Stimulated activated CD4-positive, alpha-beta T cell treated with anti-CD3 and anti-CD28 coated beads, Interleukin-12 subunit alpha, Interleukin-12 subunit beta, amount 100 ng/mL, for 24 hours (primary cell): ENCODE measurements around the gene ZBED4.
"Not testable (repeated sequence)": the region's sequence is repeated elsewhere in the genome, so short reads cannot be mapped to it uniquely, and the experiment has no call there.

Experiments
- DNase-seq, 2 experiments: peaks; one replicate each; pipeline ENCODE4 v3.0.0-alpha.2; 2020; ENCODE audit warnings: low read depth in 2 of 2

ZBED4 gene

DNA sequence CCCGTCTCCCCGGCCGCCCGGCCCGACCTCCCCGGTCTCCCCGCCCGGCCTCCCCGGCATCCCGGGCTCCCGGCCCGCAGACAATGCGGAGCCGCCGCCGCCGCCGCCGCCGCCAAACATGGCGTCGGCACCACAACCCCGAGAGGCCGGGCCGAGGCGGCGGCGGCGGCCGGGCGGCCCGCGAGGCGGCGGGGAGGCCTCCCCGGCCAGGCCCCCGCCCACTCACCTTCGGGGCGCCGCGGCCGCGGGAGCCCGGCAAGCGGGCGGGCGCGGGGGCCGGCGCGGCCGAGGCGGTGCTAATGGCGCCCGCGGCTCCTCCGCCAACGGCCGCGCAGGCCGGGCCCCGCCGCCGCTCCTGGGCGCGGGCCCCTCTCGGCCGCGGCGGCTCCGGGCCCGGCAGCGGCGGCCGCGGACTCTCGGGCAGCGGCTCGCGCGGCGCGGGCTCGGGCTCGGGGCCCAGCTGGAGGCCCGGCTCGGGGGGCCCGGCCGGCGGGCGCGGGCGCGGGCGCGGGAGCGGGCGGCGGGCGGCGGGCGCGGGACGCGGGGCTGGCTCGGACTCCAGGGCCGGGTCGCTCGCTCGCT lies 26.3 kb upstream of the ZBED4 start:
- DNase-seq: no peak

GRCh38 chr22:49827853-49828598 lies 25.6 kb upstream of the ZBED4 start, which contains the start of gene BRD1:
BRD1 (minus strand) TSS chr22:49827873; CDS start chr22:49824317, 3,556 bp downstream.
- DNase-seq: peak in 1 of 2 experiments; percentile 35

- no peak for DNase-seq
Observed at GRCh38 chr22:49828599-49828965, 25.1 kb upstream of the ZBED4 start.

- no peak for DNase-seq
Observed at GRCh38 chr22:49829044-49829853, 24.4 kb upstream of the ZBED4 start.

DNA sequence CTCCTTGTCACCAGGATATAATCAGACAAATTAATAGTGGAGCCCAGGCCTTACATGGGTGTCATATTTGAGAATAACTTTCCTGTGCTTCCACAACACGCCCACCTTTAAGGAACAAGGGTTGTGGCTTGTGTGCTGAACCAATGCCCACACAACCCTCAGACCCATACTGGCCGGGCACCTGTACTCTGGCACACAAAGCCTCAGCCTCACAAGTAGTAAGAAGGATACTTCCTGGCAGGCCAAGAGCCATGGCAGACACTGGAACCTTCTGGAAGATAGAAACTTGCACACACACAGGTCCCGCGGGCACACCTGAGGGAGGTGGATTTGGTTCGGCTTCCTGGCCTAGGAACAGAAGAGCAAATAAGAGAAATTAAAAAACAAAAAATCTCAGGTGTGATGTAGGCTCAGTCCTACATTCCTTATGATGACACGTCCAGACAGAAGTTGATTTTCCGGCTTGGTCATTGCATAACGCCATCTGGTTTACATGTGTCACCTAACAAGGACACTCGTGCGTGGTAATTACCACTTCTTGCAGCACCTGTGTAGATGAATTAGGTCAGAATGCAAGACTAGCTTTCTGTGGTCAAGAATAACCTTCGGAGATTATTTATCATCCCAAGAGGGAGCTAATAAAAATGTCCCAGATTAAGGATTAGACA lies 20.2 kb upstream of the ZBED4 start:
- DNase-seq: no peak

- DNase-seq: peak; percentile 60 to 79
Observed at GRCh38 chr22:49838771-49839717, 14.6 kb upstream of the ZBED4 start.

DNA sequence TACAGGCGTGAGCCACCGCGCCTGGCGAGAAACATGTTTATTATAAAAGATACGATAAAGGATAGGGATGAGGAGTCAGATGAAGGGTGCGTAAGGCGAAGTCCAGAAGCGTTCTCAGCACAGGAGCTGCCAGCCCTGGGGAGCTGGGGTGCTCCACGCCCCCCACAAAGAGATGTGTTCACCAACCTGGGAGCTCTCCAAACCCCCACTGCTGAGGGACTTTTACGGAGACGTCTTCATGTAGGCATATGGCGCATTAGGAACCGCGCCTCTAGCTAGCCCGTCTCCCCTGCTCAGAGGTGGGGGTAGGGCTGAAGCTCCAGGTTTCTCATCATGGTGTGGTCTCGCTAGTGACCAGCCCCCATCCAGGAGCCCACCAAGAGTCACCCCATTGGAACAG lies 8.4 kb upstream of the ZBED4 start:
- no peak for DNase-seq

GRCh38 chr22:49845666-49846459 lies 7.8 kb upstream of the ZBED4 start:
- DNase-seq: no peak

DNA sequence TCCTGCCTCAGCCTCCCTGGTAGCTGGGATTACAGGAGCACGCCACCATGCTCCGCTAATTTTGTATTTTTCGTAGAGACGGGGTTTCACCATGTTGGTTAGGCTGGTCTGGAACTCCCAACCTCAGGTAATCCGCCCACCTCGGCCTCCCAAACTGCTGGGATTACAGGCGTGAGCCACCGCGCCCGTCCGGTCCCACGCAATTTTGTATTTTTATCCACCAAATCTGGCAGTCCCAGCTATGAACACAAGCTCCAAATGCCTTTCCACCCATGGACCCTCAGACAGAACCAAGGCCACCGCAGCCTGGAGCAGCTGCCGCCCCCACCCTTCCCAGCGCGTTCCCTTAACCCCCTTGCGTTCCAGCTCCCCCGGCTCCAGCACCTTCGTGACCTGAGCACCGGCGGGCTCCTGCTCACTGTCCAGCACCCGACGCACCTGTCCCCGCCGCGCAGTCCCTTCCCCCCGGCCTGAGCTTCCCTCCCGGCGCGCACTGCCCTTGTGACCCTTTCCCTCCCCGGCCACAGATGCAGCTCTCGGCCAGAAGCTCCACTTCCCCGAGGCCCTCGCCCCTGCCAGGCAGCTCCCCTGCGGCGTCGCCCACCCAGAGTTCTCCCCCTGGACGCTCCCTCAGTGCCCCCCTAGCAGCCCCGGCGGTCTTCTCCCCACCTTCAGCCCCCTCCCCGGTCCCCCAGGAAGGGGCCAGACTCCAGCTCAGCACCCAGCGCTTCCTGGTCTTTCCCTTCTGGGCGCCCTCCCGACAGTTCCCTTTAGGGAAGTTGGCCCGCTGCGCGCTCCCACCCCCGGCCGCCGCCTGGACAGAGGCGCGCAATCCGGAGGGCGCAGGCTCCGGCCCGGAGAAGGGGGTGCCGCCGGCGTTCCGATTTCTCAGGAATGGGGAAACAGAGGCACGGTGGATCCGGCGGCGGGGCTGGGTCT lies 5.6 kb upstream of the ZBED4 start:
- no peak for DNase-seq

DNA sequence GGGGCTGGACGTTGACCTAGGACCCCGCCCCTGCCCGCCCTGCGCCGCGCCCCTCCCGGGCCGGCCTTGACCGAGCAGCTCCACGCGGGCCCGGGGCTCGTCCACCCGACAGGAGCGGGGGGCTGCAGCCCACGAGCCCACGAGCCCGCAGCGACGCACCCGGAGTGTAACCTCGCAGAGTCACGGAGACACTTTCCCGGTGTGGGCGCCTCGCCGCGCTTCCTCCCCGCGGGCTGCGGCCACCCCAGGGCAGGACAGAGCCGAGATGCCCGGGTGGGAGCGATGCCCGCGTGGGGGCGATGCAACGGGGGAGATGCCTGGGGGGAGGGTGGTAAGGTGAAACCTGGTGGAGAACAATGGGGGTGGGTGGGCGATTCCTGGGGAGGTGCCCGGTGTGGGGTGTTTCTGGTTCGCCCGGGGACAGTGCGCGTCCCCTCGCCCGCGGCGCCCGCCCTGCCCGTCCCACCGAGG lies 4.9 kb upstream of the ZBED4 start:
- DNase-seq: no peak

- DNase-seq: no peak
Observed at GRCh38 chr22:49849161-49850020, 4.3 kb upstream of the ZBED4 start.

GRCh38 chr22:49850021-49850911 lies 3.4 kb upstream of the ZBED4 start:
- no peak for DNase-seq

DNA sequence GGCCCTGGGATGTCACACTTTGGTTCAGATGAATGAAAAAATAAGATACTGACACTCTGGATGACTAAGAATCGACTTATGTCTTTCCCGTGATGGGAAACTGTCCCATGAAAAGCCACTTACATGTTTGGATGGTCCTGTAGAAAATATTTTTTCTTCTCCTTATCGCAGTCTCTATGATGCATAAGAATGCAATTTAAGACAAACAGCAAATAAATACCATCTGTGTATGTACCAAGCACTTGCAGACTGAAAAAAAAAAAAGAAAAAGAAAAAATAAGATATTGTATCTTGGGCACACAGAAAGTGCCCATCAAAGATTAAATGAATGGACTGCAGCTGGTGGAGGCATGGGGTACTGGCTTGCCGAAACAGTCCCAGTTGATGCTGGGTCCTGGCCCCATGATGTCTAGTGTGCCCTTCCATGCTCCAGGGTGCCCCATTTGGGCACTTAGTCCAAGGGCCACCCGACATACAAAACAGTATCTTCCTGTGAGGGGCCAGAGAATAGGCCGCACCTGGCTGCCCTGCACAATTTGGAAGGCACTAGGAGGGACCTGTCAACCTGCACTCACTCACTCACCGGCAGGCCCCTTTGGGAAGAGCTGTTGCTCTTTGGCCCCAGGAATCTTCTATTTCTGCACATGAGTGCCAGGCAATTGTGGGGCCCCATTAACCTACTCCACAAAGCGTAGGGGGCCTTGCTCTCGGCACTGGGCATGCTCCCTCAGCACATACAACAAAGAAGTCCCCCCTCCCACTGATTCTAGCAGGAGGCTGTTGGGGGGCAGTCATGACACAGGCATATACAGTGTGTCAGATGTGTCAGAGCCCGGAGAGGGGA lies 2.5 kb upstream of the ZBED4 start:
- no peak for DNase-seq

- not testable (repeated sequence) for DNase-seq
Observed at GRCh38 chr22:49852568-49852897, 1.1 kb upstream of the ZBED4 start.

DNA sequence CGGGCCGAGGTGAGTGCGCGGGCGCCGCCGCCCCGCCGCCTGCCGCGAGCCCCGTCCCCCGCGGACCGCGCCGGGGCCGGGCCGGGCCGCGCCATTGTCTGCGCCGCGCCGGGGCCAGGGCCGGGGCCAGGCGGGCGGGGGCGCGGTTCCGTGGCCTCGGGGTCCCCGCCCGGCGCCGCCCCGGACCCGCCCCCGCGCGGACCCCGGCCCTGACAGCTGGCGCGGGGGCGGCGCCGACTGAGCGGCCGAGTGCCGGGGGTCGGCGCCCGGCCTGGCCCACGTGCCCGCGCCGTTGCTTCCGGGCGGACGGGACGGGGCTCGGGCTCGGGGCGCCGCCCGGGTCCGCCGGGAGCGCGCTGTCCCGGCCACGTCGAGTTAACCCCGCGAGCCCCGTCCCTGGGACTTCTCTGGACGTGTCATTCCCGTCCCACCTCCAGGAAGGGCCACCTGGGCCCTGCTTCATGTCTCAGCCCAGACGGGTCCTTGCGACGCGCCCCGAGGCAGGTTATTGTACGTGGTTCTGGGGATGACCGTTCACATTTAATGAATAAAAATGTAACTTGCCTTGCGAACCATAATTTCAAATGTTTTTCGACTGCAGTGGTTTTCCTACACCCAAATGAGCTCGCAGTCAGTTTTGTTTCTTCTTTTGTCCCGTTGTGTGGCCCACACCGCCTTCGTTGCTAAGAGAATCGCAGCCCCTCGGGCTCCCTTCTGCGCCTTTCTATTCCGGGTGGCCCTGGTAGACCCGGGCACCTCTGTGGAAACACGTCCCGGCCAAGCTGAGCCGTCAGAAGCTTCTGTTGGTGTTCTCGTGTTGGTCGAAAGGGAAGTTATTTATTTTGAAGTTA lies 562 bp downstream of the ZBED4 start:
- no peak for DNase-seq
